ENCODE measurements around the gene NSUN4.

NSUN4 gene

GRCh38 chr1:46379996-46380395 is 39.4 kb downstream of the NSUN4 start:
- Histone ChIP-seq H3K4me3 (ENCODE audit: low read depth in 1 of 5, low read length in 5 of 5) (no peak overlapping the region), H3K36me3 (ENCODE audit: control insufficient read depth in 5 of 5, insufficient read depth in 5 of 5, low read length in 5 of 5) (peaks cover 0 to 4% (median 0%) of the 10 kb centered on the region in 5 donors), H3K9ac (ENCODE audit: low read length in 5 of 5) (no peak overlapping the region), H3K4me1 (ENCODE audit: control insufficient read depth in 5 of 5, insufficient read depth in 5 of 5, low read length in 5 of 5) (no peaks in the 10 kb centered on the region), H3K27me3 (ENCODE audit: control insufficient read depth in 5 of 5, insufficient read depth in 4 of 5, low read length in 5 of 5) (no peaks in the 10 kb centered on the region), H3K9me3 (ENCODE audit: control insufficient read depth in 5 of 5, low read length in 5 of 5) (peaks cover 0 to 2% (median 0%) of the 10 kb centered on the region in 5 donors), H3K27ac (ENCODE audit: low read depth, low read length) (no peak overlapping the region)

DNA sequence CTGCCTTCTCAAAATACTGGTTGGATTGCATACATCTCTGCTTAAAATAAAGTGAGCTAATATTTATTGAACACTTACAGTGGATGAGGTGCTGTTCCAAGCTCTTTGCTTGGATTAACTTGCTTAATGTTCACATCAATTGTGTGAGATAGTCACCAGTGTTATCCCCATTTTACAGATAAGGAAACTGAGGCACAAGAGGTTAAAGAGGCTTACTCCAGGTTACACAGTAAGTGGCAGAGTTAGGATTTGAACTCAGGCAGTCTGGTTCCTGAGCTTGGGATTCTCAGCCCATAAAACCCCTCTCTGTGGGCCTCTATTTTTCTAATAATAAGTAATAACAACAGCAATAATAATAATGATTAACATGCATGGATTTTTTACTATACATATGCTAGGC is 39.9 kb downstream of the NSUN4 start:
- peaks cover 0 to 2% (median 0%) of the 10 kb centered on the region in 5 donors for H3K9me3 ChIP-seq (ENCODE audit: control insufficient read depth in 5 of 5, low read length in 5 of 5)
- H3K27ac ChIP-seq (ENCODE audit: low read depth, low read length), result no peak overlapping the region
- H3K36me3 ChIP-seq (ENCODE audit: control insufficient read depth in 5 of 5, insufficient read depth in 5 of 5, low read length in 5 of 5), result peaks cover 0 to 4% (median 0%) of the 10 kb centered on the region in 5 donors
- no peaks in the 10 kb centered on the region for H3K4me1 ChIP-seq (ENCODE audit: control insufficient read depth in 5 of 5, insufficient read depth in 5 of 5, low read length in 5 of 5)
- no peak overlapping the region for H3K9ac ChIP-seq (ENCODE audit: low read length in 5 of 5)
- no peak overlapping the region for H3K4me3 ChIP-seq (ENCODE audit: low read depth in 1 of 5, low read length in 5 of 5)
- H3K27me3 ChIP-seq (ENCODE audit: control insufficient read depth in 5 of 5, insufficient read depth in 4 of 5, low read length in 5 of 5), result no peaks in the 10 kb centered on the region

- Histone ChIP-seq H3K27ac (ENCODE audit: low read depth, low read length) (no peak overlapping the region), H3K4me1 (ENCODE audit: control insufficient read depth in 5 of 5, insufficient read depth in 5 of 5, low read length in 5 of 5) (peaks cover 0 to 27% (median 18%) of the 10 kb centered on the region in 5 donors), H3K36me3 (ENCODE audit: control insufficient read depth in 5 of 5, insufficient read depth in 5 of 5, low read length in 5 of 5) (no peaks in the 10 kb centered on the region), H3K9ac (ENCODE audit: low read length in 5 of 5) (no peak overlapping the region), H3K9me3 (ENCODE audit: control insufficient read depth in 5 of 5, low read length in 5 of 5) (peaks cover 0 to 7% (median 0%) of the 10 kb centered on the region in 5 donors), H3K27me3 (ENCODE audit: control insufficient read depth in 5 of 5, insufficient read depth in 4 of 5, low read length in 5 of 5) (no peaks in the 10 kb centered on the region), H3K4me3 (ENCODE audit: low read depth in 1 of 5, low read length in 5 of 5) (no peak overlapping the region)
Observed at GRCh38 chr1:46393510-46393909, 52.9 kb downstream of the NSUN4 start.

DNA sequence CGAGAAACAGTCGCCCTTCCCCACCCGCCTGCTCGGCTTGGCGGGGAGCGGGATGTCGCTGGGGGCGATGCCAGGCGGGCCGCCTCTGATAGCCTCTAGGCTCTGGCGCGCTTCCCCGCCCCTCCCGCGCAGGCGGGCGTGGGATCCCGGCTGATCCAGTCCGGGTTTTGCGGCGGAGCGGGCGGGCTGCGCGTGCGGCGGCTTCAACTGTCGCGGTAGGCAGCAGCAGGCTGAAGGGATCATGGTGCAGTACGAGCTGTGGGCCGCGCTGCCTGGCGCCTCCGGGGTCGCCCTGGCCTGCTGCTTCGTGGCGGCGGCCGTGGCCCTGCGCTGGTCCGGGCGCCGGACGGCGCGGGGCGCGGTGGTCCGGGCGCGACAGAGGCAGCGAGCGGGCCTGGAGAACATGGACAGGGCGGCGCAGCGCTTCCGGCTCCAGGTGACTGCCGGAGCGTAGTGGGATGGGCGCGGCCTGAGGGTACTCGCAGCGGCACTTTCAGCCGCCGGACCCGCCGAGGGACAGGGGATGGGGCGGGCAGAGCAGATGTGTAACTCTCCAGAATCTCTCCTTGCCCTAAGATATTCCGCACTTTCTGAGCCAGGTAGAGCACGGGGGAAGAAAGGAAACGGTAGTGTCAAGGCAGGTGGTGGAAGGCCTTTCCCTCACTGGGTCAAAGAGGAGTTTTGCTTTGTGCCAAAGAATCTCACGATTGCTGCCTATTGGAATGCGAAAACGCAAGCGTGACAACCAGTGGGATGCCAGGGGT is 53.7 kb downstream of the NSUN4 start, which contains the start of gene FAAH:
FAAH (plus strand) TSS at position 210 of the 764 bp plus-strand sequence; CDS start at position 242, 32 bp downstream.
- H3K36me3 ChIP-seq (ENCODE audit: control insufficient read depth in 5 of 5, insufficient read depth in 5 of 5, low read length in 5 of 5), result no peaks in the 10 kb centered on the region
- no peaks in the 10 kb centered on the region for H3K27me3 ChIP-seq (ENCODE audit: control insufficient read depth in 5 of 5, insufficient read depth in 4 of 5, low read length in 5 of 5)
- peaks cover 0 to 7% (median 0%) of the 10 kb centered on the region in 5 donors for H3K9me3 ChIP-seq (ENCODE audit: control insufficient read depth in 5 of 5, low read length in 5 of 5)
- peaks cover 0 to 27% (median 18%) of the 10 kb centered on the region in 5 donors for H3K4me1 ChIP-seq (ENCODE audit: control insufficient read depth in 5 of 5, insufficient read depth in 5 of 5, low read length in 5 of 5)
- H3K4me3 ChIP-seq (ENCODE audit: low read depth in 1 of 5, low read length in 5 of 5), result peak within 1 kb of the TSS; percentile 57 to 76 (median 72)
- H3K27ac ChIP-seq (ENCODE audit: low read depth, low read length), result no peak within 1 kb of the TSS
- peak within 1 kb of the TSS in 3 of 5 donors; percentile 31 to 49 (median 45) for H3K9ac ChIP-seq (ENCODE audit: low read length in 5 of 5)

GRCh38 chr1:46394872-46395465 is 54.4 kb downstream of the NSUN4 start:
- Histone ChIP-seq H3K4me3 (ENCODE audit: low read depth in 1 of 5, low read length in 5 of 5) (peak overlapping the region; percentile 57 to 76 (median 72)), H3K36me3 (ENCODE audit: control insufficient read depth in 5 of 5, insufficient read depth in 5 of 5, low read length in 5 of 5) (no peaks in the 10 kb centered on the region), H3K9me3 (ENCODE audit: control insufficient read depth in 5 of 5, low read length in 5 of 5) (peaks cover 0 to 7% (median 0%) of the 10 kb centered on the region in 5 donors), H3K9ac (ENCODE audit: low read length in 5 of 5) (peak overlapping the region in 3 of 5 donors; percentile 31 to 49 (median 45)), H3K27ac (ENCODE audit: low read depth, low read length) (no peak overlapping the region), H3K4me1 (ENCODE audit: control insufficient read depth in 5 of 5, insufficient read depth in 5 of 5, low read length in 5 of 5) (peaks cover 0 to 27% (median 18%) of the 10 kb centered on the region in 5 donors), H3K27me3 (ENCODE audit: control insufficient read depth in 5 of 5, insufficient read depth in 4 of 5, low read length in 5 of 5) (no peaks in the 10 kb centered on the region)

DNA sequence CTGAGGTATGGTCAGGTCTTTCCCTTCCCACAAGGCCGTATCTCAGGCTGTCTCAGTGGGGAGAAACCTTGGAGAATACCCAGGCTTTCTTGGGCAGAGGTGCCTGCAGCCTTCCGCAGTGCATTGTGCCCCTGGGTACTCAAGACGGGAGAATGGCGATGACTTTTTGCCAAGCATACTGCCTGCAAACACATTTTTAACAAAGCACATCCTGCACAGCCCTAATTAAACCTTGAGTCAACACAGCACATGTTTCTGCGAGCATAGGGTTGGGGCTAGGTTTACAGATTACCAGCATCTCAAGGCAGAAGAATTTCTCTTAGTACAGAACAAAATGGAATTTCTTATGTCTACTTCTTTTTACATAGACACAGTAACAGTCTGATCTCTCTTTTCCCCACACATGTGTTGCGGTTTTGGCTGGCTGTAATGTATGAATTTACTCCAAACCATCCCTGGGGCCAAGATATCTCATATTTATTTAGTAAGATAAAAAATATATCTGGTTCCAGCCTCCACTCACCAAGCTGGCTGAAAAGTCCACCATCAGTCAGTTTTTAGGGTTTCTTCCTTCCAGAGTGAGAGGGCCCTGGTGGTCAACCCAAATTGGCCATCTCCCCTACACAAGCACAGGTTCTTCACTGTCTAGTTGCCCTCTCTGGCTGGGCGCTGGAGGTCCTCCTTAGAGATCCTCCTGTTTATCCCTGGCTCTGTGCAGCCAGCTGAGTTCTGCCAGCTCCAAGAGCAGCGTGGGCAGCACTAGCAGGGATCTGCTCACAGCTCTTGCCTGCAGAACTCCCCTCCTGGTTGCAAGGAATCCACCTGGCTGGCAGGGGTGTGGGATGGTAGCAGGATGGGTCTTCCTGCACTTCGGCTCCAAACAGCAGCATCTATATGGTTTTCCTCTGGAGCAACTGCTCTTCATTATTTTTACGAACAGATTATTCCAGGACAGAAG is 56.1 kb downstream of the NSUN4 start:
- Histone ChIP-seq H3K27me3 (ENCODE audit: control insufficient read depth in 5 of 5, insufficient read depth in 4 of 5, low read length in 5 of 5) (no peaks in the 10 kb centered on the region), H3K4me3 (ENCODE audit: low read depth in 1 of 5, low read length in 5 of 5) (no peak overlapping the region), H3K9me3 (ENCODE audit: control insufficient read depth in 5 of 5, low read length in 5 of 5) (peaks cover 0 to 7% (median 0%) of the 10 kb centered on the region in 5 donors), H3K9ac (ENCODE audit: low read length in 5 of 5) (no peak overlapping the region), H3K36me3 (ENCODE audit: control insufficient read depth in 5 of 5, insufficient read depth in 5 of 5, low read length in 5 of 5) (no peaks in the 10 kb centered on the region), H3K4me1 (ENCODE audit: control insufficient read depth in 5 of 5, insufficient read depth in 5 of 5, low read length in 5 of 5) (peaks cover 0 to 32% (median 22%) of the 10 kb centered on the region in 5 donors), H3K27ac (ENCODE audit: low read depth, low read length) (no peak overlapping the region)

DNA sequence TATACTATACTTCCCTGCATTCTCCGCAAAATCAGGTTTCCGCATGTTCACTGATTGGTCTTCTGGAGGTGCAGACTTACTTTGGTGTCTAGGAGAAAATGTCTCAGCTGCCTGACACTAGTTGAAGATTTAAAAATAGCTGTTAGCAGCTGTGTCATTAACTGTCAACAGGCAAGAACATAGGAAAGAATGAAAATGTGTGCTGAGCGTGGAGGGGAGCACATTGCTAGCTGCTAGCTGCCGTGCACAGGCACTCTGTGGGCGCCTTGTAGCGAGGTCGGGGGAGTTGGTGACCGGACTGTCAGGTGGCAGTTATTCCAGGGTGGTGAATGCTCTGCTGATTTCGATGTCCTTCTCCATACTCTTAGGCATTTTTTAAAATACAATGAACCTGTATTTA is 58.7 kb downstream of the NSUN4 start:
- peaks cover 2 to 34% (median 26%) of the 10 kb centered on the region in 5 donors for H3K4me1 ChIP-seq (ENCODE audit: control insufficient read depth in 5 of 5, insufficient read depth in 5 of 5, low read length in 5 of 5)
- H3K9me3 ChIP-seq (ENCODE audit: control insufficient read depth in 5 of 5, low read length in 5 of 5), result no peaks in the 10 kb centered on the region
- H3K4me3 ChIP-seq (ENCODE audit: low read depth in 1 of 5, low read length in 5 of 5), result no peak overlapping the region
- H3K36me3 ChIP-seq (ENCODE audit: control insufficient read depth in 5 of 5, insufficient read depth in 5 of 5, low read length in 5 of 5), result no peaks in the 10 kb centered on the region
- H3K27me3 ChIP-seq (ENCODE audit: control insufficient read depth in 5 of 5, insufficient read depth in 4 of 5, low read length in 5 of 5), result no peaks in the 10 kb centered on the region
- H3K27ac ChIP-seq (ENCODE audit: low read depth, low read length), result no peak overlapping the region
- no peak overlapping the region for H3K9ac ChIP-seq (ENCODE audit: low read length in 5 of 5)

DNA sequence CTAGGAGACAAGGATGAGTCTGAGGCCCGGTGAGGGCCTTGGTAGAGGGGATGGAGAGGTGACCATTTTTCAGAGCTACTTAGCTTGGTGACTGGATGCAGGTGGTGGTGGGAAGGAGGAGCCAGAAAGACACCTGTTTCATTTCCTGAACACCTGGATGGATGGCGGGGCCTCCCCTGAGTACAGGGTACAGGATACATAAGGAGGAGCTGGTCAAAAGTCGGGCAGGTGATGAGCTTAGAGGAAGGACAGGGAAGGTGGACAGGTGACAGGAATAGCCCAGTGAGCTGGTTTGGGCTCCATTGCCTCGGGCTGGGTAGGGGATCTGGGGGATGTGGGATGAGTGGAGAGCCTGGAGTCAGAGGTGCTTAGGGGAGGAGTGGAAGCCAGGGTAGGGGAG is 59.8 kb downstream of the NSUN4 start:
- Histone ChIP-seq H3K27ac (ENCODE audit: low read depth, low read length) (no peak overlapping the region), H3K27me3 (ENCODE audit: control insufficient read depth in 5 of 5, insufficient read depth in 4 of 5, low read length in 5 of 5) (no peaks in the 10 kb centered on the region), H3K36me3 (ENCODE audit: control insufficient read depth in 5 of 5, insufficient read depth in 5 of 5, low read length in 5 of 5) (peaks cover 0 to 7% (median 2%) of the 10 kb centered on the region in 5 donors), H3K9ac (ENCODE audit: low read length in 5 of 5) (no peak overlapping the region), H3K4me1 (ENCODE audit: control insufficient read depth in 5 of 5, insufficient read depth in 5 of 5, low read length in 5 of 5) (peaks cover 2 to 23% (median 15%) of the 10 kb centered on the region in 5 donors), H3K4me3 (ENCODE audit: low read depth in 1 of 5, low read length in 5 of 5) (no peak overlapping the region), H3K9me3 (ENCODE audit: control insufficient read depth in 5 of 5, low read length in 5 of 5) (no peaks in the 10 kb centered on the region)

GRCh38 chr1:46401154-46401913 is 60.7 kb downstream of the NSUN4 start:
- Histone ChIP-seq H3K27ac (ENCODE audit: low read depth, low read length) (peak overlapping the region; percentile 55), H3K36me3 (ENCODE audit: control insufficient read depth in 5 of 5, insufficient read depth in 5 of 5, low read length in 5 of 5) (peaks cover 0 to 7% (median 2%) of the 10 kb centered on the region in 5 donors), H3K27me3 (ENCODE audit: control insufficient read depth in 5 of 5, insufficient read depth in 4 of 5, low read length in 5 of 5) (no peaks in the 10 kb centered on the region), H3K9ac (ENCODE audit: low read length in 5 of 5) (no peak overlapping the region), H3K4me1 (ENCODE audit: control insufficient read depth in 5 of 5, insufficient read depth in 5 of 5, low read length in 5 of 5) (peaks cover 2 to 21% (median 17%) of the 10 kb centered on the region in 5 donors), H3K4me3 (ENCODE audit: low read depth in 1 of 5, low read length in 5 of 5) (peak overlapping the region in 1 of 5 donors; percentile 26), H3K9me3 (ENCODE audit: control insufficient read depth in 5 of 5, low read length in 5 of 5) (no peaks in the 10 kb centered on the region)

All from subcutaneous abdominal adipose tissue (tissue), 5 donors.